Astrocyte (in vitro differentiated cells and primary cell): ENCODE results near the gene LHCGR. TPM values are rescaled to one million over a fixed set of nuclear protein-coding genes. Genes with fewer than 3 reads are reported as not detected.
A peak's percentile ranks its signal among the peaks of the same experiment; 100 is the strongest.

Experiments
- DNase-seq: peaks from one replicate; pipeline ENCODE4 v3.0.0-alpha.2; 2010; ENCODE audit warnings: low read depth
- FAIRE-seq: peaks from 2 replicates; lab custom pipeline; 2011; peaks lifted over from hg19 to GRCh38; lab: Jason Lieb, UNC
- H2AFZ ChIP-seq: 2 replicates; pipeline ENCODE4 v1.6.0; 2012; ENCODE audit warnings: low read depth, low read length, inconsistent platforms
- H3K27ac ChIP-seq: 2 replicates; pipeline ENCODE4 v1.5.1; 2011; ENCODE audit warnings: low read depth, low read length, inconsistent platforms
- H3K27me3 ChIP-seq: 2 replicates; pipeline ENCODE4 v1.6.0; 2011; ENCODE audit warnings: low read length, inconsistent platforms; ENCODE audit not compliant: insufficient read depth
- H3K36me3 ChIP-seq: 2 replicates; pipeline ENCODE4 v1.5.1; 2011; ENCODE audit warnings: low read length, inconsistent platforms; ENCODE audit not compliant: insufficient read depth
- H3K4me1 ChIP-seq: 2 replicates; pipeline ENCODE4 v1.5.1; 2011; ENCODE audit warnings: low read length, inconsistent platforms; ENCODE audit not compliant: insufficient read depth
- H3K4me2 ChIP-seq: 2 replicates; pipeline ENCODE4 v1.6.0; 2012; ENCODE audit warnings: low read length, inconsistent platforms
- H3K4me3 ChIP-seq: 2 replicates; pipeline ENCODE4 v1.5.1; 2011; ENCODE audit warnings: low read depth, mild to moderate bottlenecking, low read length, inconsistent platforms; ENCODE audit not compliant: insufficient read depth
- H3K79me2 ChIP-seq: 2 replicates; pipeline ENCODE4 v1.6.0; 2012; ENCODE audit warnings: mild to moderate bottlenecking, low read length, inconsistent platforms; ENCODE audit not compliant: insufficient read depth
- H3K9ac ChIP-seq: 2 replicates; pipeline ENCODE4 v1.6.0; 2012; ENCODE audit warnings: mild to moderate bottlenecking, low read length, inconsistent platforms
- H3K9me3 ChIP-seq: 2 replicates; pipeline ENCODE4 v1.5.1; 2012; ENCODE audit warnings: low read depth, mild to moderate bottlenecking, low read length, inconsistent platforms; ENCODE audit not compliant: insufficient read depth
- H4K20me1 ChIP-seq: 2 replicates; pipeline ENCODE4 v1.6.0; 2012; ENCODE audit warnings: low read length, inconsistent platforms; ENCODE audit not compliant: insufficient read depth
- H3K27ac Mint-ChIP-seq: one replicate; pipeline ENCODE4 v1.8.0; 2021; ENCODE audit warnings: mild to moderate bottlenecking, mixed read lengths; ENCODE audit not compliant: unreplicated experiment
- H3K27me3 Mint-ChIP-seq: one replicate; pipeline ENCODE4 v1.8.0; 2021; ENCODE audit warnings: low read depth, mixed read lengths; ENCODE audit not compliant: unreplicated experiment
- H3K36me3 Mint-ChIP-seq: one replicate; pipeline ENCODE4 v1.8.0; 2021; ENCODE audit warnings: low read depth, mixed read lengths; ENCODE audit not compliant: unreplicated experiment
- H3K4me1 Mint-ChIP-seq: one replicate; pipeline ENCODE4 v1.8.0; 2021; ENCODE audit warnings: low read depth, mixed read lengths; ENCODE audit not compliant: unreplicated experiment
- H3K4me3 Mint-ChIP-seq: one replicate; pipeline ENCODE4 v1.8.0; 2021; ENCODE audit warnings: mild to moderate bottlenecking, moderate library complexity, mixed read lengths; ENCODE audit not compliant: unreplicated experiment
- H3K9me3 Mint-ChIP-seq: one replicate; pipeline ENCODE4 v1.8.0; 2021; ENCODE audit warnings: mild to moderate bottlenecking, mixed read lengths; ENCODE audit not compliant: unreplicated experiment
- EZH2 ChIP-seq: IDR thresholded peaks from 2 replicates; pipeline ENCODE4 v1.6.1; 2012; ENCODE audit warnings: mild to moderate bottlenecking, low read length, inconsistent platforms; ENCODE audit not compliant: insufficient read depth
- total RNA-seq: library from RNA; stranded (reverse); gene quantifications from 2 replicates; pipeline ENCODE4 v1.2.1, GENCODE V29; 2021
- TF ChIP-seq, protein P1 (sequence below): IDR thresholded peaks from 2 replicates; pipeline ENCODE4 v1.5.1; 2011; ENCODE audit warnings: low read depth, mild to moderate bottlenecking, inconsistent platforms, low read length, moderate library complexity; ENCODE audit not compliant: insufficient read depth

The LHCGR gene
- total RNA-seq, 1 donor from 2014 or later: not detected

DNA sequence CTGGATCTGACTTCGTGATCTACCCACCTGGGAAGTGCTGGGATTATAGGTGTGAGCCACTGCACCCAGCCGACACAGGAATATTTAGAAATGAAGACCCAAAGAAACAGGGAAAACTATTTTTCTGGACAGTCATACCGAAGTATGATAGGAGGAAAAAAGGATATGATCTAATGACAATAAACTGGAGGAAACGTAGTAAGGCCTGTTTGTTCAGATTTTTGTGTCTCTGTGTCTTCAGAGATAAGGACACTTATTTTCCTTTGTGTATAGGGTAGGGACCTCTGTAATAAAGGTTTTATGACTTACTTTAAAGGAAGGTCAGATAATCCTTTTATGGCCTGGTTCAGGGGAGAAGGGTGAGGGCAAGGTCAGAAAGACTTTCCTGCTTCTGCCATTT lies 81.9 kb downstream of the LHCGR start:
- no peak overlapping the region for H3K27ac Mint-ChIP-seq
- FAIRE-seq: no peak
- peaks cover 1% of the 10 kb centered on the region for H3K36me3 Mint-ChIP-seq
- no peak overlapping the region for H3K27ac ChIP-seq
- H3K79me2 ChIP-seq: no peaks in the 10 kb centered on the region
- H3K36me3 ChIP-seq: no peaks in the 10 kb centered on the region
- DNase-seq: no peak
- H4K20me1 ChIP-seq: no peaks in the 10 kb centered on the region
- no peak overlapping the region for H3K4me3 Mint-ChIP-seq
- H3K27me3 Mint-ChIP-seq: no peaks in the 10 kb centered on the region
- TF ChIP-seq, protein P1, sequence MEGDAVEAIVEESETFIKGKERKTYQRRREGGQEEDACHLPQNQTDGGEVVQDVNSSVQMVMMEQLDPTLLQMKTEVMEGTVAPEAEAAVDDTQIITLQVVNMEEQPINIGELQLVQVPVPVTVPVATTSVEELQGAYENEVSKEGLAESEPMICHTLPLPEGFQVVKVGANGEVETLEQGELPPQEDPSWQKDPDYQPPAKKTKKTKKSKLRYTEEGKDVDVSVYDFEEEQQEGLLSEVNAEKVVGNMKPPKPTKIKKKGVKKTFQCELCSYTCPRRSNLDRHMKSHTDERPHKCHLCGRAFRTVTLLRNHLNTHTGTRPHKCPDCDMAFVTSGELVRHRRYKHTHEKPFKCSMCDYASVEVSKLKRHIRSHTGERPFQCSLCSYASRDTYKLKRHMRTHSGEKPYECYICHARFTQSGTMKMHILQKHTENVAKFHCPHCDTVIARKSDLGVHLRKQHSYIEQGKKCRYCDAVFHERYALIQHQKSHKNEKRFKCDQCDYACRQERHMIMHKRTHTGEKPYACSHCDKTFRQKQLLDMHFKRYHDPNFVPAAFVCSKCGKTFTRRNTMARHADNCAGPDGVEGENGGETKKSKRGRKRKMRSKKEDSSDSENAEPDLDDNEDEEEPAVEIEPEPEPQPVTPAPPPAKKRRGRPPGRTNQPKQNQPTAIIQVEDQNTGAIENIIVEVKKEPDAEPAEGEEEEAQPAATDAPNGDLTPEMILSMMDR: no peak
- no peak for TF ChIP-seq EZH2
- H3K9ac ChIP-seq: no peak overlapping the region
- no peaks in the 10 kb centered on the region for H3K9me3 Mint-ChIP-seq
- H3K4me2 ChIP-seq: no peak overlapping the region
- no peaks in the 10 kb centered on the region for H3K27me3 ChIP-seq
- H3K4me1 ChIP-seq: no peaks in the 10 kb centered on the region
- H3K4me3 ChIP-seq: no peak overlapping the region
- H3K9me3 ChIP-seq: no peaks in the 10 kb centered on the region
- peaks cover 2% of the 10 kb centered on the region for H3K4me1 Mint-ChIP-seq
- H2AFZ ChIP-seq: no peak overlapping the region

DNA sequence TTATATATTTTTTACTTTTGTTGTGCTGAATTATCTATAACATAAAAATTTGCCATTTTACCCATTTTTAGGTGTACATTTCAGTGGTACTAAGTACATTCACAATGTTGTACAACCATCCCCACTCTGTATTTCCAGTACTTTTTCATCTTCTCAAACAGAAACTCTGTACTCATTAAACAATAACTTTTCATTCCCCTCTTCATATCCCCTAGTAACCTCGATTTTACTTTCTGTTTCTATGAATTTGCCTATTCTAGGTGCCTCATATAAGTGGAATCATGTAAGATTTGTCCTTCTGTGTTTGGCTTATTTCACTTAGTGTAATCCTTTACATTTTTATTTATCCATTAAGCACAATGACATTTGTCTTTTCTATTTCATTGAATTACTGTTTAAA lies 86.5 kb downstream of the LHCGR start:
- H3K4me3 Mint-ChIP-seq: no peak overlapping the region
- Histone ChIP-seq H2AFZ (no peak overlapping the region), H3K9me3 (no peaks in the 10 kb centered on the region), H3K4me1 (no peaks in the 10 kb centered on the region), H3K9ac (no peak overlapping the region), H3K4me3 (no peak overlapping the region), H3K27ac (no peak overlapping the region), H3K36me3 (no peaks in the 10 kb centered on the region), H4K20me1 (no peaks in the 10 kb centered on the region), H3K27me3 (no peaks in the 10 kb centered on the region), H3K4me2 (no peak overlapping the region), H3K79me2 (no peaks in the 10 kb centered on the region)
- H3K9me3 Mint-ChIP-seq: no peaks in the 10 kb centered on the region
- no peak for FAIRE-seq
- no peaks in the 10 kb centered on the region for H3K4me1 Mint-ChIP-seq
- no peak overlapping the region for H3K27ac Mint-ChIP-seq
- TF ChIP-seq EZH2: no peak
- TF ChIP-seq, protein P1: no peak
- DNase-seq: no peak
- H3K27me3 Mint-ChIP-seq: no peaks in the 10 kb centered on the region
- H3K36me3 Mint-ChIP-seq: peaks cover 1% of the 10 kb centered on the region

DNA sequence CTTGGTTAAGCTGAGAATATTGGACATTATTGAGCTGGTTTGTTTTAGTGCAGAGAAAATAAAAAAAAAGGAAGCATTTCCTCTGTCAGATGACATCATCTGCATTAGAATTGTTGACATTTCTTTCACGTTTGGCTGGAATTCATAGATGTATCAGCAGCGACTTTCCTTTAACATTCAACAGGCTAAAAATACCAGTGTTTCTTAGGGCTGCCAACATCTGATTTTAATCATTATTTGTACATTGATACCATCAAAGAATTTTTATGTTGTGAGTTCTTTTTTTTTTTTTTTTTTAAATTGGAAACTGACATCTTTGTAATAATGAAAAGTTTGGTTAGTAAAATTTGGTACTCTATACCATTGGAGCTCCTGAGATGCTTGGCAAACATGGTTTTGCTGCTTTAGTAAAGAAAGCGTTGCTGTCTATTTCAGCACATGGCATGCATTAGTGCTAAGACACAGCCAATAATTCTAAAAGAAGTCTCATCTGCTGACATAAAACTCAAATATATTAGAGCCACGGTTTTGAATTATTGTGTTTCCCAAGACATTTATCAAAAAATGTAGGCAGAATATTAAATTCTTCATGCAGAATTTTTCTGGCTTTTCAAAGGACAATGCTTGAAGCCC lies 104.2 kb downstream of the LHCGR start:
- DNase-seq: peak; percentile 55

More for the DNA sequence above, 104.2 kb downstream of the LHCGR start:
- Histone ChIP-seq H3K9ac (no peak overlapping the region), H3K4me3 (no peak overlapping the region), H3K36me3 (no peaks in the 10 kb centered on the region), H2AFZ (no peak overlapping the region), H4K20me1 (no peaks in the 10 kb centered on the region), H3K27me3 (no peaks in the 10 kb centered on the region), H3K9me3 (no peaks in the 10 kb centered on the region), H3K79me2 (no peaks in the 10 kb centered on the region), H3K4me1 (no peaks in the 10 kb centered on the region), H3K27ac (no peak overlapping the region), H3K4me2 (peak overlapping the region; percentile 6)
- Mint-ChIP-seq H3K4me3 (no peak overlapping the region), H3K4me1 (peaks cover 6% of the 10 kb centered on the region), H3K27me3 (no peaks in the 10 kb centered on the region), H3K27ac (no peak overlapping the region), H3K36me3 (no peaks in the 10 kb centered on the region), H3K9me3 (no peaks in the 10 kb centered on the region)
- no peak for FAIRE-seq
- TF ChIP-seq, protein P1: no peak
- TF ChIP-seq EZH2: no peak
